HepG2 (cell line): ENCODE measurements around the gene APH1B. TPM values are rescaled to one million over a fixed set of nuclear protein-coding genes. Genes with fewer than 3 reads are reported as not detected.

ENCODE experiments used
- ATAC-seq: fragments of 200-7000 bp; cut with Tn5 transposase; 3 replicates; pipeline ENCODE4 v1.9.1; 2020; ENCODE audit warnings: mild to moderate bottlenecking, moderate library complexity
- BruUV-seq: library from RNA; stranded (reverse); fragments of 400-500 nt; replicated peaks from 2 replicates; lab custom pipeline; 2021; lab: Mats Ljungman, UMichigan
- CTCF ChIA-PET: fragments of 300-600 bp; formaldehyde crosslinking; extraction: SDS; loops from one replicate; lab custom pipeline; 2021; ENCODE audit warnings: low total read pairs, inconsistent platforms, low intra/inter-chr PET ratio; lab: Yijun Ruan, JAX
- POLR2A ChIA-PET: fragments of 350-600 bp; sonication (Branson Sonifier 250); formaldehyde crosslinking; loops from one replicate; lab custom pipeline; 2020; ENCODE audit warnings: antibody characterized with exemption, inconsistent platforms; lab: Yijun Ruan, JAX
- DNase-seq: peaks from one replicate; pipeline ENCODE4 v3.0.0-alpha.2; 2015; ENCODE audit warnings: low spot score
- FAIRE-seq: peaks from 3 replicates; lab custom pipeline; 2011; peaks lifted over from hg19 to GRCh38; lab: Jason Lieb, UNC
- H2AFZ ChIP-seq: one replicate; pipeline ENCODE4 v1.6.1; 2011; ENCODE audit warnings: low read length, inconsistent platforms
- H3K27ac ChIP-seq: fragments of 300-600 bp; 3 replicates; pipeline ENCODE4 v1.8.0; 2011; ENCODE audit warnings: mixed run types, mild to moderate bottlenecking, mixed read lengths, low read length, inconsistent platforms; ENCODE audit not compliant: insufficient read depth; ENCODE audit errors: extremely low read length
- H3K27me3 ChIP-seq, 2 experiments: fragments of 200-600 bp in 1 of 2; 2 replicates in 1 of 2; 3 replicates in 1 of 2; pipeline versions ENCODE4 v1.6.0 to v1.8.0; 2011; ENCODE audit warnings: low read length in 2 of 2, mild to moderate bottlenecking in 2 of 2, moderate library complexity in 2 of 2, inconsistent platforms in 1 of 2; ENCODE audit not compliant: insufficient read depth in 2 of 2, control insufficient read depth in 1 of 2
- H3K36me3 ChIP-seq, 2 experiments: fragments of 200-600 bp in 1 of 2; replicated peaks in 1 of 2; 2 replicates in 1 of 2; 3 replicates in 1 of 2; pipeline versions ENCODE4 v1.5.1 to v1.8.0; 2011; ENCODE audit warnings: low read length in 2 of 2, inconsistent platforms in 1 of 2; ENCODE audit not compliant: insufficient read depth in 2 of 2, control insufficient read depth in 1 of 2
- H3K4me1 ChIP-seq: 2 replicates; pipeline ENCODE4 v1.5.1; 2012; ENCODE audit warnings: low read length, inconsistent platforms; ENCODE audit not compliant: insufficient read depth
- H3K4me2 ChIP-seq: 2 replicates; pipeline ENCODE4 v1.6.0; 2011; ENCODE audit warnings: low read depth, low read length, inconsistent platforms
- H3K4me3 ChIP-seq, 3 experiments: fragments of 200-600 bp in 1 of 3; sonication (generic), shearing (Covaris generic) in 1 of 3; replicated peaks in 1 of 3; 2 replicates each; pipeline ENCODE4 v1.5.1; 2011 to 2016; ENCODE audit warnings: low read length in 3 of 3, inconsistent platforms in 2 of 3, low read depth in 2 of 3, mild to moderate bottlenecking in 2 of 3, control low read depth in 1 of 3, mixed read lengths in 1 of 3; ENCODE audit not compliant: insufficient read depth in 1 of 3
- H3K79me2 ChIP-seq: one replicate; pipeline ENCODE4 v1.6.1; 2011; ENCODE audit warnings: low read length, inconsistent platforms; ENCODE audit not compliant: insufficient read depth
- H3K9ac ChIP-seq: 2 replicates; pipeline ENCODE4 v1.6.0; 2011; ENCODE audit warnings: mild to moderate bottlenecking, low read depth, low read length, inconsistent platforms; ENCODE audit not compliant: insufficient read depth
- H3K9me3 ChIP-seq: 2 replicates; pipeline ENCODE4 v1.5.1; 2012; ENCODE audit warnings: mild to moderate bottlenecking, low read length
- H4K20me1 ChIP-seq: 2 replicates; pipeline ENCODE4 v1.6.0; 2011; ENCODE audit warnings: inconsistent platforms, mild to moderate bottlenecking, low read length, moderate library complexity; ENCODE audit not compliant: insufficient read depth
- CEBPB ChIP-seq: IDR thresholded peaks from 2 replicates; pipeline ENCODE4 v1.6.1; 2011; ENCODE audit warnings: low read depth, low read length, improper control_type of control experiment, borderline replicate concordance
- HNRNPH1 ChIP-seq: fragments of 200-400 bp; formaldehyde crosslinking; optimal IDR thresholded peaks from 2 replicates; pipeline ENCODE3; 2017; ENCODE audit warnings: mild to moderate bottlenecking, low read depth, low read length
- HNRNPK ChIP-seq: fragments of 200-400 bp; formaldehyde crosslinking; IDR thresholded peaks from 2 replicates; pipeline ENCODE4 v1.6.1; 2018; ENCODE audit warnings: low read length, low read depth, moderate library complexity, mild to moderate bottlenecking; ENCODE audit not compliant: poor library complexity, severe bottlenecking
- IKZF5 ChIP-seq: IDR thresholded peaks from 2 replicates; pipeline ENCODE4 v1.6.1; 2018; ENCODE audit warnings: missing genetic modification reagents, mild to moderate bottlenecking, missing compliant biosample characterization
- KAT8 ChIP-seq: IDR thresholded peaks from 2 replicates; pipeline ENCODE4 v1.6.1; 2016; ENCODE audit warnings: missing genetic modification reagents, missing compliant biosample characterization
- KDM5A ChIP-seq: fragments of 200-600 bp; sonication (generic); IDR thresholded peaks from 2 replicates; pipeline ENCODE4 v1.7.0; 2018; ENCODE audit warnings: antibody characterized with exemption, mild to moderate bottlenecking, low read length, borderline replicate concordance
- KLF6 ChIP-seq: IDR thresholded peaks from 2 replicates; pipeline ENCODE4 v1.8.0; 2016; ENCODE audit warnings: missing biosample characterization, missing genetic modification reagents
- NCOA1 ChIP-seq: sonication (generic); formaldehyde crosslinking; IDR thresholded peaks from 2 replicates; pipeline ENCODE4 v1.9.0; 2021; ENCODE audit warnings: missing genetic modification reagents
- NFYC ChIP-seq: IDR thresholded peaks from 2 replicates; pipeline ENCODE4 v1.6.1; 2016; ENCODE audit warnings: missing genetic modification reagents, missing compliant biosample characterization
- SMAD9 ChIP-seq: sonication (generic); formaldehyde crosslinking; IDR thresholded peaks from 2 replicates; pipeline ENCODE4 v1.5.1; 2020; ENCODE audit warnings: mild to moderate bottlenecking, missing genetic modification reagents
- SOX5 ChIP-seq: IDR thresholded peaks from 2 replicates; pipeline ENCODE4 v1.6.1; 2016; ENCODE audit warnings: borderline replicate concordance
- YEATS4 ChIP-seq: sonication (generic); formaldehyde crosslinking; IDR thresholded peaks from 2 replicates; pipeline ENCODE4 v1.4.0; 2020; ENCODE audit warnings: missing genetic modification reagents, borderline replicate concordance
- ZBTB42 ChIP-seq: sonication (generic); formaldehyde crosslinking; IDR thresholded peaks from 2 replicates; pipeline ENCODE4 v1.5.0; 2020; ENCODE audit warnings: mild to moderate bottlenecking, missing genetic modification reagents
- ZMYM3 ChIP-seq: sonication (generic); formaldehyde crosslinking; IDR thresholded peaks from 2 replicates; pipeline ENCODE4 v1.5.1; 2020; ENCODE audit warnings: mild to moderate bottlenecking, missing genetic modification reagents
- ZNF124 ChIP-seq: sonication (generic); formaldehyde crosslinking; IDR thresholded peaks from 2 replicates; pipeline ENCODE4 v1.4.0; 2020; ENCODE audit warnings: missing genetic modification reagents
- ZNF550 ChIP-seq: sonication (generic); formaldehyde crosslinking; IDR thresholded peaks from 2 replicates; pipeline ENCODE4 v1.4.0; 2020; ENCODE audit warnings: mild to moderate bottlenecking, missing genetic modification reagents, borderline replicate concordance
- WGBS: methylation state at CpG from one replicate; pipeline ENCODE4 v1.1.6; 2017; ENCODE audit warnings: low lambda C conversion rate; 5-methylcytosine and 5-hydroxymethylcytosine counted together
- in situ Hi-C: cut with HindIII; loops from 2 replicates; pipeline ENCODE4 v1.10.0; 2017; ENCODE audit warnings: low pct_unique_long_range_greater_than_20kb; ENCODE audit not compliant: extremely low pct_ligation_motif_present
- intact Hi-C: fragments of 100-400 bp; cut with micrococcal nuclease; formaldehyde crosslinking; loops from one replicate; pipeline ENCODE4 v1.10.0; 2022; ENCODE audit not compliant: unreplicated experiment
- polyA plus RNA-seq, 8 experiments: library from polyadenylated mRNA; depleted of rRNA in 3 of 8; stranded (reverse) in 7 of 8; unstranded in 1 of 8; fragments of >200 nt; fragmentation: Illumina TruSeq in 4 of 8; extraction: Trizol in 4 of 8; gene quantifications; 2 replicates each; pipeline versions ENCODE4 v1.2.1 to v1.2.3, GENCODE V29; 2011 to 2016; ENCODE audit warnings: low read depth in 4 of 8, missing spikeins in 1 of 8, mixed read lengths in 1 of 8; ENCODE audit not compliant: insufficient read depth in 1 of 8
- total RNA-seq, 5 experiments: library from RNA; depleted of rRNA; stranded (reverse); fragments of >200 nt; fragmentation: Illumina TruSeq; extraction: Trizol; gene quantifications; 2 replicates each; pipeline ENCODE4 v1.2.3, GENCODE V29; 2016; ENCODE audit warnings: low read depth in 1 of 5
- TF ChIP-seq, protein P1 (sequence below): sonication (generic); formaldehyde crosslinking; IDR thresholded peaks from 2 replicates; pipeline ENCODE4 v1.4.0; 2020; ENCODE audit warnings: missing genetic modification reagents, mild to moderate bottlenecking, borderline replicate concordance

Gene APH1B
- total and polyA plus RNA-seq, 2 of the 13 experiments (the other 11 are each of a cell fraction or from before 2014, with no cell fraction given), result 0.45 to 1.00 TPM

- FAIRE-seq, result no peak
- POLR2A ChIA-PET, result no interaction called here
- H3K27me3 ChIP-seq, result no peaks in the 10 kb centered on the region
- intact Hi-C loops (loop anchor here (5.0 kb wide), 1 partner anchor 303 kb away; the partner anchor contains the start of gene FBXL22), in situ Hi-C loops (loop anchor here (25.0 kb wide), 1 partner anchor 268 kb away; no protein-coding TSS in a partner anchor)
- TF ChIP-seq HNRNPH1 (no peak), YEATS4 (CRISPR knock-in tag) (no peak), CEBPB (no peak), ZNF124 (CRISPR knock-in tag) (no peak), NFYC (CRISPR knock-in tag) (no peak)
- H3K4me3 ChIP-seq, result no peak overlapping the region
- no peak overlapping the region for H3K9ac ChIP-seq
- H3K27ac ChIP-seq, result no peak overlapping the region
- WGBS, result 76% methylated on average over 3 of the region's 3 CpGs
- H3K4me2 ChIP-seq, result no peak overlapping the region
- no peak overlapping the region for H2AFZ ChIP-seq
- CTCF ChIA-PET, result no interaction called here
- H3K9me3 ChIP-seq, result no peaks in the 10 kb centered on the region
- peaks cover 18% of the 10 kb centered on the region for H3K4me1 ChIP-seq
- ATAC-seq, result no peak
- H3K36me3 ChIP-seq, result no peaks in the 10 kb centered on the region
- no peaks in the 10 kb centered on the region for H4K20me1 ChIP-seq
- H3K79me2 ChIP-seq, result no peaks in the 10 kb centered on the region
- no peak for DNase-seq
- BruUV-seq, result no TSS peak
These were observed 17.0 kb downstream of the APH1B start for GRCh38 chr15:63294359-63294758.

- intact Hi-C loops (no loop called here), in situ Hi-C loops (loop anchor here (25.0 kb wide), 1 partner anchor 267 kb away; no protein-coding TSS in a partner anchor)
- H3K4me1 ChIP-seq, result peaks cover 18% of the 10 kb centered on the region
- ChIA-PET CTCF (no interaction called here), POLR2A (no interaction called here)
- DNase-seq (no peak), ATAC-seq (no peak), FAIRE-seq (no peak)
- no peaks in the 10 kb centered on the region for H3K36me3 ChIP-seq
- BruUV-seq, result no TSS peak
- H3K4me2 ChIP-seq, result no peak overlapping the region
- H3K27me3 ChIP-seq, result no peaks in the 10 kb centered on the region
- no peak overlapping the region for H3K4me3 ChIP-seq
- H3K9ac ChIP-seq, result no peak overlapping the region
- no peak overlapping the region for H3K27ac ChIP-seq
- H2AFZ ChIP-seq, result no peak overlapping the region
- H4K20me1 ChIP-seq, result no peaks in the 10 kb centered on the region
- H3K79me2 ChIP-seq, result no peaks in the 10 kb centered on the region
- H3K9me3 ChIP-seq, result no peaks in the 10 kb centered on the region
- no peak for TF ChIP-seq NCOA1 (CRISPR knock-in tag)
- no peak for TF ChIP-seq KAT8 (CRISPR knock-in tag)
- no peak for TF ChIP-seq IKZF5 (CRISPR knock-in tag)
- no peak for TF ChIP-seq KLF6 (CRISPR knock-in tag)
- TF ChIP-seq SOX5 (CRISPR knock-in tag), result no peak
- no peak for TF ChIP-seq SMAD9 (CRISPR knock-in tag)
- TF ChIP-seq HNRNPK, result no peak
- no peak for TF ChIP-seq KDM5A
- no peak for TF ChIP-seq ZMYM3
- TF ChIP-seq, protein P1, sequence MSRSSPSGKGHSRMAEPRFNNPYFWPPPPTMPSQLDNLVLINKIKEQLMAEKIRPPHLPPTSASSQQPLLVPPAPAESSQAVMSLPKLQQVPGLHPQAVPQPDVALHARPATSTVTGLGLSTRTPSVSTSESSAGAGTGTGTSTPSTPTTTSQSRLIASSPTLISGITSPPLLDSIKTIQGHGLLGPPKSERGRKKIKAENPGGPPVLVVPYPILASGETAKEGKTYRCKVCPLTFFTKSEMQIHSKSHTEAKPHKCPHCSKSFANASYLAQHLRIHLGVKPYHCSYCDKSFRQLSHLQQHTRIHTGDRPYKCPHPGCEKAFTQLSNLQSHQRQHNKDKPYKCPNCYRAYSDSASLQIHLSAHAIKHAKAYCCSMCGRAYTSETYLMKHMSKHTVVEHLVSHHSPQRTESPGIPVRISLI (CRISPR knock-in tag), result no peak
- TF ChIP-seq ZBTB42 (CRISPR knock-in tag), result no peak
- TF ChIP-seq ZNF550 (CRISPR knock-in tag), result no peak
These were observed 17.9 kb downstream of the APH1B start for GRCh38 chr15:63295341-63295740.
